HG03432 (cell line): ENCODE results near the gene IMMP2L.

Experiments used
- ATAC-seq: cut with Tn5 transposase; IDR thresholded peaks from one replicate; pipeline ENCODE4 v1.9.1; 2021; ENCODE audit warnings: mild to moderate bottlenecking, moderate library complexity; ENCODE audit not compliant: unreplicated experiment

Gene IMMP2L

DNA sequence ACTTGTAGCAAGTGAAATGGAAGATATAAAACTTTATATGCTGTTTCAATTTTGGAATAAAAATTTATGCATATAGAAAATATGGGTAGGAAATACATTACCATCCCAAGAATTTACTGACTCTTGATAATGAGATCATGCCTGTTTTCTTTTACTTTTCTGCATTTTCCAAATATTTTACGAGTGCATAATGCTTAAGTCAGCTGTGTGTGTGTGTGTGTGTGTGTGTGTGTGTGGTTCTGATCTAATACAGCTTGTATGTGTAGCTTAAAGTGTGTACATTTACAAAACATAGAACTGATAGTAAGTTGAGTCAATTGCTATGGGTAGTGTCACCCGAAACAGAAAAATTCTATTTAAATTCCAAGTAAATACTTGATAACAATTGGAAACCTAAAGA lies 787.2 kb downstream of the IMMP2L start:
- no peak for ATAC-seq

- no peak for ATAC-seq
These were observed 788.2 kb downstream of the IMMP2L start for GRCh38 chr7:110774071-110774470.

DNA sequence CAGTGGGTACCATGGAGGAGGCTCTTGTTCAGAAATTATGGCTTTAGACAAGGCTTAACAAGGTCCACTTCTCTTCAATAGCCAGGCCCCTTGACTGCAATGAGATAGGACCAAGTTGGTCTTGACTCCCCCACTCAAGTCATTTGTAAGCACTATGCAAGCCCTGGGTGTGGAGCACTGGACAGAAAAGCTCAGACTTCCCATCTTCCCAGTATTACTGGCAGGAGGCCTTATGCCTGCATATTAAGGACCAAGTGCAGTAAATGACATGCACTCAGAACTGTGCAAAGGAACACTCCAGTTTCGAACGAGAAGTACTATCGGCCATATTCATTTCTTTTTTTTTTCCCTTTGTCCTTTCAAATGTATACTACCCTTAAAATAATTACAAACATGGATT lies 789.7 kb downstream of the IMMP2L start:
- no peak for ATAC-seq

- ATAC-seq = no peak
These were observed 790.6 kb downstream of the IMMP2L start for GRCh38 chr7:110771717-110772116.

DNA sequence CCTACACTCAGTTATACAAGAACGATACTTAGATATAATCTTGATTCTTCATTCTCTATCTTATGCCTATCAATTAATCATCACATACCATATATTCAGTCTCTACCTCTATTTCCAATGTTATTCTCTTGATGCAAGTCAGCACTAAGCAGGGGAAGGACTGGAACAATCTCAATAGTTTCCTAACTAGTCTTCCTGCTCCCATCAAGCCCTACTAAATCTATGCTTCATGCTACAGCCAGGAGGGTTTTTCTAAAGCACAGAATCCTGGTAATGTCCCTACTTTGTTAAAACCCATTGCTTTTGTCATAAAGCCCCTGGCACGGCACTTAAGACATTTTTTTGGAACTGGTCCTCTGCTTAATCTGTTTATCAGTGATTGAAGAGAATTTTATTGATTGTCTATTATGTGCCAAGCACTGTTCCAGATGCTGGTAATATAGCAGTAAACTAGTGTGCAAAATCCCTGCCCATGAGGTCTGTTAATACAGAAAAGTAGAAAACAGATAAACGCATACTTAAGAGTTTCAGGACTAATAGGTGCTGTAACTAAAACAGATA lies 794.7 kb downstream of the IMMP2L start:
- no peak for ATAC-seq

DNA sequence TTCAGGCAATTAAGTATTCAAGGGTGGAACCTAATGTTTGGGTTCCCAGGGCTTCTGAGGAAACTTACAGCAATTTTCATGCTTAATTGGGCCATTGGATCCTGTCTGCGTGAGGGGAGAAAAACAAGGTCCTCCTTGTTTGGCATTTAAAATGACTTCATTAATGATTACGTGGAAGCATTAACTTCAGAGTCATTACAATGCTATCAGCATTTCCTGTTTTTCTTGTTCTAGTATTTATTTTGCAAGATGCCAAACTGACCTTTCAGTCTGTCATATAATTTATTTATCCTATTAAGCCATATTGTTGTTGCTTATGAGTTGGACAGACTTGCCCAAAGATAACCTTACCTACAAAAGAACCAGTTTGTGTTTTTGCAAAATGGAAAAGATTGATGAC lies 795.4 kb downstream of the IMMP2L start:
- no peak for ATAC-seq

GRCh38 chr7:110764852-110765251 lies 797.4 kb downstream of the IMMP2L start:
- no peak for ATAC-seq

- ATAC-seq = no peak
These were observed 799.6 kb downstream of the IMMP2L start for GRCh38 chr7:110762546-110763225.

- no peak for ATAC-seq
These were observed 802.0 kb downstream of the IMMP2L start for GRCh38 chr7:110760341-110760740.

- ATAC-seq = no peak
These were observed 803.2 kb downstream of the IMMP2L start for GRCh38 chr7:110759069-110759468.

GRCh38 chr7:110754649-110755048 lies 807.6 kb downstream of the IMMP2L start:
- ATAC-seq = no peak

- no peak for ATAC-seq
These were observed 811.2 kb downstream of the IMMP2L start for GRCh38 chr7:110750931-110751605.

- no peak for ATAC-seq
These were observed 829.1 kb downstream of the IMMP2L start for GRCh38 chr7:110733221-110733620.

GRCh38 chr7:110724811-110725210 lies 837.5 kb downstream of the IMMP2L start:
- no peak for ATAC-seq

DNA sequence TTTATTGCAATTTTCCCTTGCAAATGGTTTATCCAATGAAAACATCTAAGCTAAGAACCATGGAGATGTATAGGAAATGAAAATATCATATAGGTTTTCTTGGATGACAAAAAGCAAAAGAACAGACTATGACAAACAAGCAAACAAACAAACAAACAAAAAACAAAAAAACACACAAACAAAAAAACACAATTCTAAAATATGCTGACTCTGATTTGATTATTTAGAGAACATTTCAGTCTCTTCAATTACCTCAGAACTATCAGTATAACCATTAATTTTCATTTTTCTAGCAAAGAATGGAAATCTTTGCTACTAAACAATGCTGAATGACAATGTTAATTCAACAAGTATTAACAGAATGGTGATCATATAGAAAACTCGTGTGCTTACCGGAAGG lies 840.9 kb downstream of the IMMP2L start:
- no peak for ATAC-seq

DNA sequence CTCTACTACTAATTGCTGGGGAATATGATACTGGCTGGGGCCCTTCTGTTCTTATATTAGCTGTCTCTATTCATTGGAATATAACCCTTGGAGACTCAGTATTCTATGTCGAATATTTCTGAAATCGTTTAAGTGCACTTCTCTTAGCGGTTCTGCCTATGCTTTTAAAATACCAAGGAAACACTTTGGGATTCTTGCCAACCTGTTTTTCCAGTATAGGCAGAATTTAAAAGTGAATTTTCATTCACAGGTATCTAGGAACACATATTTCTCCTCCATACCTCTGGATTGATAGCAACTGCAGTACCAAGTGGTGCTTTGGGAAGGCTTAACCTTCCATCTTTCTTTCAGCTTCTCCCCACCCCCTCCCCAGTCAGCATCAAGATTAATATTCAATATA lies 841.7 kb downstream of the IMMP2L start:
- ATAC-seq = no peak

- ATAC-seq = no peak
These were observed 842.6 kb downstream of the IMMP2L start for GRCh38 chr7:110719741-110720140.

GRCh38 chr7:110718503-110719205 lies 843.6 kb downstream of the IMMP2L start:
- no peak for ATAC-seq

DNA sequence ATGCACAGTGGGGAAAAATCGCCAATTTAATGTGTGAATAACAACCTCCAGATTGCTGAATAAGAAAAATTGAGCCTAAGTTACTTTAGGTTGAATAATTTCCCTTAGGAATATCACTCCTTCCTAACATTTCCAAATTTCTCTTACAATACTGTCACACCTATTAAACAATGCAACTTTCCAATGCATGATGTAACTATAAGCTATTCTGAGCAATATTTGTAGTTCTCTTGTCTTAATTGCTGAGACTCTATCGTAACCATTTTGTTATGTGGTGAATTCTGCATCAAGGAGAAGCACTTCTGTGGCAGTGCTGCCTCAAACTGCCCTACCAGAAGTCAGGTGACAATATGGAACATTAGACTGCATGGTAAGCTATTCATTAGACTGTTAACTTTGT lies 858.1 kb downstream of the IMMP2L start:
- ATAC-seq = no peak

DNA sequence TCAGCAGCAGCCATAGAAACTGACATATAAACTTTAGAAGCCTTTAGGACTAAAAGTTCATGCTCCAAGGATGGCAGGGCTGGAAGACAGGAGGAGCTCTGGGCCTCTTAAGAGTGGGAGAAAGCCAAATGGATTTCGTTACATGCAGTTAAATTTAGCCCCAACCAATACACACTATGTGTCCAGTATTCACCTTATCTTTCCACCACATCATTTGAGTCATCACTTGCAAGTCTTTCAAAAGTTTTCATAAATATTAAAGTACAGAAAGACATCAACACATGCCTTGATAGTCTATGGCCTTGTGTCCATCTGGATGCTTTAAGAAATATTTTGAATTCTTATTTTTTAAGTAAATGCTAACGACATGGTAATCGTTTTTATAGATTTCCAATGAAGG lies 863.7 kb downstream of the IMMP2L start:
- no peak for ATAC-seq

DNA sequence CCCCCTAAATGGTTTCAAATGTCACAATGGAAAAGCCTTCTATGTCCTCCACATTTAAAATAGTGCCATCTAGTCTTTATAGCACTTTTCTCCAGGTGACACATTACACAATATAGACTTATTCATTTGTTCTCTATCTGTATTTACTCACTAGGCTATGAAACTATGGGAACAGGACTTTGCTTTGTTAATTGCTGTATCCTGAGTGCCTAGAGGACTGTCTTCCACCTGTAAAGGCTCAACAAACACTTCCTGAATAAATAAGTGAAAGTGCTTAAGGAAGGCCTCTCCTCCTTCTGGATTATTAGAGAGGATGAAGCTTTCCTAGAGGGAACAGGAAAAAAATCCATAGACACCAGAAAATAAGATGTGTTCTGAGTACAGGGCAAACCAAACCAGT lies 868.9 kb downstream of the IMMP2L start:
- ATAC-seq = no peak

GRCh38 chr7:110688908-110689307 lies 873.4 kb downstream of the IMMP2L start:
- ATAC-seq = no peak
